Osteoblast (primary cell): ENCODE results near the gene CACNA1C. TPM values are rescaled to one million over a fixed set of nuclear protein-coding genes. Genes with fewer than 3 reads are reported as not detected.

Experiments
- DNase-seq: peaks from one replicate; pipeline ENCODE4 v3.0.0; 2011; ENCODE audit warnings: low spot score, mixed read lengths; ENCODE audit not compliant: insufficient read length; ENCODE audit errors: missing footprints
- H2AFZ ChIP-seq: 2 replicates; pipeline ENCODE4 v1.6.0; 2011; ENCODE audit warnings: mild to moderate bottlenecking, low read length
- H3K27ac ChIP-seq: 2 replicates; pipeline ENCODE4 v1.5.1; 2011; ENCODE audit warnings: mild to moderate bottlenecking, low read depth, low read length, moderate library complexity
- H3K27me3 ChIP-seq: 2 replicates; pipeline ENCODE4 v1.6.0; 2012; ENCODE audit warnings: mild to moderate bottlenecking, control low read depth, inconsistent platforms, low read length, moderate library complexity; ENCODE audit not compliant: insufficient read depth
- H3K36me3 ChIP-seq: 2 replicates; pipeline ENCODE4 v1.5.1; 2011; ENCODE audit warnings: mild to moderate bottlenecking, low read length, control low read depth, moderate library complexity; ENCODE audit not compliant: insufficient read depth
- H3K4me1 ChIP-seq: 2 replicates; pipeline ENCODE4 v1.5.1; 2011; ENCODE audit warnings: mild to moderate bottlenecking, low read length, control low read depth, moderate library complexity; ENCODE audit not compliant: insufficient read depth
- H3K4me2 ChIP-seq: 2 replicates; pipeline ENCODE4 v1.6.0; 2011; ENCODE audit warnings: mild to moderate bottlenecking, low read length; ENCODE audit not compliant: insufficient read depth
- H3K4me3 ChIP-seq: fragments of 200-600 bp; sonication (generic); 3 replicates; pipeline ENCODE4 v1.5.1; 2012; ENCODE audit warnings: mild to moderate bottlenecking, low read length, inconsistent platforms; ENCODE audit not compliant: insufficient read depth
- H3K79me2 ChIP-seq: 2 replicates; pipeline ENCODE4 v1.6.0; 2012; ENCODE audit warnings: mild to moderate bottlenecking, low read length, control low read depth, inconsistent platforms; ENCODE audit not compliant: insufficient read depth
- H3K9me3 ChIP-seq: 2 replicates; pipeline ENCODE4 v1.5.1; 2011; ENCODE audit warnings: low read depth, low read length, control low read depth
- H4K20me1 ChIP-seq: 2 replicates; pipeline ENCODE4 v1.6.0; 2012; ENCODE audit warnings: mild to moderate bottlenecking, low read length, control low read depth; ENCODE audit not compliant: insufficient read depth
- CTCF ChIP-seq: IDR thresholded peaks from 2 replicates; pipeline ENCODE4 v1.5.1; 2011; ENCODE audit warnings: mild to moderate bottlenecking, low read depth, low read length, moderate library complexity; ENCODE audit errors: extremely low read depth
- total RNA-seq: library from RNA; depleted of rRNA; stranded (reverse); fragments of >200 nt; gene quantifications from 2 replicates; pipeline ENCODE4 v1.2.3, GENCODE V29; 2012

The CACNA1C gene
- total RNA-seq, 1 donor, result 19.2 TPM

GRCh38 chr12:2417481-2418160, 364.8 kb downstream of the CACNA1C start:
- no peaks in the 10 kb centered on the region for H3K9me3 ChIP-seq
- no peak overlapping the region for H2AFZ ChIP-seq
- H3K4me2 ChIP-seq, result no peak overlapping the region
- H3K4me1 ChIP-seq, result peaks cover 18% of the 10 kb centered on the region
- H3K4me3 ChIP-seq, result no peak overlapping the region
- H3K27ac ChIP-seq, result no peak overlapping the region
- no peaks in the 10 kb centered on the region for H3K36me3 ChIP-seq
- DNase-seq, result no peak
- no peaks in the 10 kb centered on the region for H3K27me3 ChIP-seq
- TF ChIP-seq CTCF, result no peak
- peaks cover 28% of the 10 kb centered on the region for H4K20me1 ChIP-seq
- no peaks in the 10 kb centered on the region for H3K79me2 ChIP-seq

- H3K4me1 ChIP-seq, result peaks cover 18% of the 10 kb centered on the region
Measured at GRCh38 chr12:2418579-2418978, 365.8 kb downstream of the CACNA1C start.

GRCh38 chr12:2422591-2422990, 369.8 kb downstream of the CACNA1C start:
- H3K27me3 ChIP-seq, result no peaks in the 10 kb centered on the region

More at GRCh38 chr12:2418579-2418978, 365.8 kb downstream of the CACNA1C start:
- H3K4me2 ChIP-seq, result no peak overlapping the region
- no peak overlapping the region for H2AFZ ChIP-seq
- no peaks in the 10 kb centered on the region for H3K27me3 ChIP-seq
- H3K36me3 ChIP-seq, result no peaks in the 10 kb centered on the region
- DNase-seq, result no peak
- no peak overlapping the region for H3K4me3 ChIP-seq
- H3K79me2 ChIP-seq, result no peaks in the 10 kb centered on the region
- H3K27ac ChIP-seq, result no peak overlapping the region
- peaks cover 29% of the 10 kb centered on the region for H4K20me1 ChIP-seq
- no peak for TF ChIP-seq CTCF
- no peaks in the 10 kb centered on the region for H3K9me3 ChIP-seq

More at GRCh38 chr12:2422591-2422990, 369.8 kb downstream of the CACNA1C start:
- Histone ChIP-seq H3K4me2 (no peak overlapping the region), H3K4me1 (no peaks in the 10 kb centered on the region), H3K9me3 (no peaks in the 10 kb centered on the region), H3K36me3 (no peaks in the 10 kb centered on the region), H3K27ac (no peak overlapping the region), H3K4me3 (no peak overlapping the region), H2AFZ (no peak overlapping the region), H3K79me2 (no peaks in the 10 kb centered on the region), H4K20me1 (peaks cover 29% of the 10 kb centered on the region)
- no peak for DNase-seq
- no peak for TF ChIP-seq CTCF
